Measurements from ENCODE around the gene DGAT2. TPM values are rescaled to one million over a fixed set of nuclear protein-coding genes. Genes with fewer than 3 reads are reported as not detected.
A peak's percentile ranks its signal among the peaks of the same experiment; 100 is the strongest.

DGAT2 gene
- total RNA-seq, 4 donors from 2014 or later = 67.7 to 663 (median 270) TPM

- ATAC-seq (ENCODE audit: low FRiP score) = no peak
- TF ChIP-seq, protein P1, sequence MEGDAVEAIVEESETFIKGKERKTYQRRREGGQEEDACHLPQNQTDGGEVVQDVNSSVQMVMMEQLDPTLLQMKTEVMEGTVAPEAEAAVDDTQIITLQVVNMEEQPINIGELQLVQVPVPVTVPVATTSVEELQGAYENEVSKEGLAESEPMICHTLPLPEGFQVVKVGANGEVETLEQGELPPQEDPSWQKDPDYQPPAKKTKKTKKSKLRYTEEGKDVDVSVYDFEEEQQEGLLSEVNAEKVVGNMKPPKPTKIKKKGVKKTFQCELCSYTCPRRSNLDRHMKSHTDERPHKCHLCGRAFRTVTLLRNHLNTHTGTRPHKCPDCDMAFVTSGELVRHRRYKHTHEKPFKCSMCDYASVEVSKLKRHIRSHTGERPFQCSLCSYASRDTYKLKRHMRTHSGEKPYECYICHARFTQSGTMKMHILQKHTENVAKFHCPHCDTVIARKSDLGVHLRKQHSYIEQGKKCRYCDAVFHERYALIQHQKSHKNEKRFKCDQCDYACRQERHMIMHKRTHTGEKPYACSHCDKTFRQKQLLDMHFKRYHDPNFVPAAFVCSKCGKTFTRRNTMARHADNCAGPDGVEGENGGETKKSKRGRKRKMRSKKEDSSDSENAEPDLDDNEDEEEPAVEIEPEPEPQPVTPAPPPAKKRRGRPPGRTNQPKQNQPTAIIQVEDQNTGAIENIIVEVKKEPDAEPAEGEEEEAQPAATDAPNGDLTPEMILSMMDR (IDR thresholded peaks at IDR 0.05) = no peak
These were observed 54.8 kb downstream of the DGAT2 start for GRCh38 chr11:75823415-75823814.

DNA sequence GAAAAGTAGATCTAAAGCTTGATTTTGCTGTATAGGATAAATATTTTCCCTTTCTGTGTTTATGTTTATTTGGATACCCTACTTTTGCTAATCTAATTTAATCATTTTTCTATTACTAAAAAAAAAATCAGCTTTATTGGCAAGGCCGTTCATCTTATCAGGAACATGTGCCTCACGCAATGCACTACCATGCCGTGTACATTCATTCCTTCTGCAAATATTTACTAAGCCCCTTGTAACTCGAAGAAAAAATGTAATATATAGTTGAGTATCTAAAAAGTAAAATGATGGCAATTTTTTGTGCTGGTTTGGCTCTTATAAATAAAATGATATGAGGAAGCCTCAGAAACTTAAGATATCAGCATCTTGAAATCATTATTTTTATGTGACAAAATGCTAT lies 55.4 kb downstream of the DGAT2 start:
- no peak for DNase-seq (ENCODE audit: low spot score)
- TF ChIP-seq, protein P1 (IDR thresholded peaks at IDR 0.05) = no peak
- no peak for ATAC-seq (ENCODE audit: low FRiP score)

More at GRCh38 chr11:75823415-75823814, 54.8 kb downstream of the DGAT2 start:
- no peak for DNase-seq (ENCODE audit: low spot score)

GRCh38 chr11:75826461-75827230 lies 58.1 kb downstream of the DGAT2 start:
- TF ChIP-seq, protein P1 (IDR thresholded peaks at IDR 0.05) = no peak
- peak; percentile 75 for ATAC-seq (ENCODE audit: low FRiP score)
- no peak for DNase-seq (ENCODE audit: low spot score)

DNA sequence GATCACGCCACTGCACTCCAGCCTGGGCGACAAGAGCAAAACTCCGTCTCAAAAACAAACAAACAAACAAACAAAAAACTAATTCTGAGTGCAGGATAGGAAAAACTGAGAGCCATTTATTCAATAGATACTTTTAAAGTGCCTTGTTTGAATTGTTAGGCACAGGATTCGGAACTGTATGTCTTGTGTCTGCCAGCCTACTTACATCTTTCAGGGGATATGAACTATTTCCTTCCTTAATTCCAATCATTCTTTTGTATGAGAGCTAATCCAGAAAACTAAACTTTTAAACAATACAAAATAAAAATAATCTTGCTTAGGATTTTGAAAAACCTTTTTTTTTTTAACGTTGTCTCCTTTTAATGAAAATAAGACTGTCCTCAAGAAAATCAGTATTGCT lies 59.0 kb downstream of the DGAT2 start:
- ATAC-seq (ENCODE audit: low FRiP score) (no peak), DNase-seq (ENCODE audit: low spot score) (no peak)
- TF ChIP-seq, protein P1 (IDR thresholded peaks at IDR 0.05) = no peak

DNA sequence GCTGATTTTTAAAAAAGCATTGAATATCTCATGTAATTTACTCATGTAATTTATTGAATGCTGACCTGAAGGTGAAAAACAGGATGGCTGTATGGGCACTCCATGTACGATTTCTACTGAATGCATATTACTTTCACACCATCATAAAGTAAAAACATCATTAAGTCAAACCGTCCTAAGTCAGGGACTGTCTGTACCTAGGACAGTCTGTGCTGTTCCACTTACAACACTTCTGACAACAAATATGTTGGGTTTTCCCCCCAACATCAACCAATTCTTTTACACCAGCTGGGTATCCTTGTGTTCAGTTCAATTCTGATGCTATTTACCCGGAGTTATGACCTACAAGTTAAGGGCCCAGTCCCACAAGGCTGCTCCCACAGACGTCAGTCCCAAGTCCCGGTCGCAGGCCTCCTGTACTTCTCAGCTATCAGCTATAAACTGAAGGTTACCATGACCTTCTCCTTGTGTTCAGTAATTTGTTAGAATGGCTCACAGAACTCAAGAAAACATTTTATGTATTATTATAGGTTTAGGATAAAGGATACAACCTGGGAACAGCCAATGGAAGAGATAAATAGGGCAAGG lies 63.4 kb downstream of the DGAT2 start:
- TF ChIP-seq, protein P1 (IDR thresholded peaks at IDR 0.05) = no peak
- no peak for ATAC-seq (ENCODE audit: low FRiP score)

GRCh38 chr11:75834728-75835127 lies 66.2 kb downstream of the DGAT2 start:
- no peak for DNase-seq (ENCODE audit: low spot score)
- no peak for ATAC-seq (ENCODE audit: low FRiP score)
- TF ChIP-seq, protein P1 (IDR thresholded peaks at IDR 0.05) = no peak

More for the DNA sequence above, 63.4 kb downstream of the DGAT2 start:
- DNase-seq (ENCODE audit: low spot score) = no peak

GRCh38 chr11:75836417-75836816 lies 67.8 kb downstream of the DGAT2 start:
- DNase-seq (ENCODE audit: low spot score) (no peak), ATAC-seq (ENCODE audit: low FRiP score) (no peak)
- TF ChIP-seq, protein P1 (IDR thresholded peaks at IDR 0.05) = no peak

All from omental fat pad (tissue), 4 donors.